HG02588 (cell line): Measurements from ENCODE around the gene GRK1.
"Not testable (repeated sequence)": the region's sequence is repeated elsewhere in the genome, so short reads cannot be mapped to it uniquely, and the experiment has no call there.

Experiments
- ATAC-seq: cut with Tn5 transposase; IDR thresholded peaks from one replicate; pipeline ENCODE4 v1.9.1; 2021; ENCODE audit warnings: mild to moderate bottlenecking, moderate library complexity; ENCODE audit not compliant: unreplicated experiment

The GRK1 gene

GRCh38 chr13:113664751-113665596, 2.0 kb upstream of the GRK1 start:
- ATAC-seq = no peak

- no peak for ATAC-seq
Measured at GRCh38 chr13:113665597-113666328, 1.3 kb upstream of the GRK1 start.

- ATAC-seq = no peak
Measured at GRCh38 chr13:113666329-113666670, 719 bp upstream of the GRK1 start.

- no peak for ATAC-seq
Measured at GRCh38 chr13:113667771-113668490, 912 bp downstream of the GRK1 start.

- ATAC-seq = no peak
Measured at GRCh38 chr13:113668491-113668971, 1.5 kb downstream of the GRK1 start.

GRCh38 chr13:113669231-113669754, 2.3 kb downstream of the GRK1 start:
- ATAC-seq = no peak

- no peak for ATAC-seq
Measured at GRCh38 chr13:113669755-113670341, 2.8 kb downstream of the GRK1 start.

GRCh38 chr13:113670541-113670940, 3.5 kb downstream of the GRK1 start:
- no peak for ATAC-seq

- ATAC-seq = no peak
Measured at GRCh38 chr13:113671066-113672001, 4.3 kb downstream of the GRK1 start.

- no peak for ATAC-seq
Measured at GRCh38 chr13:113672002-113672651, 5.1 kb downstream of the GRK1 start.

- no peak for ATAC-seq
Measured at GRCh38 chr13:113722921-113723320, 55.9 kb downstream of the GRK1 start.

GRCh38 chr13:113723410-113724015, 56.5 kb downstream of the GRK1 start:
- no peak for ATAC-seq

GRCh38 chr13:113724016-113724758, 57.2 kb downstream of the GRK1 start:
- no peak for ATAC-seq

- ATAC-seq = peak; percentile 76
Measured at GRCh38 chr13:113724780-113725315, 57.8 kb downstream of the GRK1 start.

GRCh38 chr13:113725329-113726105, 58.5 kb downstream of the GRK1 start:
- not testable (repeated sequence) for ATAC-seq

- ATAC-seq = not testable (repeated sequence)
Measured at GRCh38 chr13:113726106-113726821, 59.2 kb downstream of the GRK1 start.
